GM19452 (cell line): Measurements from ENCODE around the gene TTC19.
A peak's percentile ranks its signal among the peaks of the same experiment; 100 is the strongest.
"Not testable (repeated sequence)": the region's sequence is repeated elsewhere in the genome, so short reads cannot be mapped to it uniquely, and the experiment has no call there.

ENCODE experiments used
- ATAC-seq: cut with Tn5 transposase; IDR thresholded peaks from one replicate; pipeline ENCODE4 v1.9.1; 2021; ENCODE audit not compliant: unreplicated experiment

TTC19 gene

GRCh38 chr17:15972497-15972951 is 27.1 kb upstream of the TTC19 start:
- ATAC-seq = no peak

DNA sequence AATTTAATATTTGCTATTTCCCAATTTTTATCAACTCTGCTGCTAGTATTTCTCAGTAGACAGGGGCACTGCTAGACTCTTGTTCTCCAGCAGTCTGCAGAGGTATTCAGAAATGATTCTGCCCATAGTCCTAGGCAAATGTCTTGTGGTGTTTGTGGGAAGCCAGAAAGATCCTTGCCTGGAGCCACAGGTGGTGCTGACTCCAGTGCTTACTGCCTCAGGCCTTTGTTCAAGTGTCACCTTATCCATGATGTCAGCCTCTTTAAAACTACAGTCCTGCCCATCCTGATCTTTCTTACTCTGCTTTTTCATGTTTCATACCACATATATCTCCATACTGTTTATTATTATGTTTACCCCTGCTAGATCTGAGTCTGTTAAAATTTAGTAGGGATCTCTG is 26.6 kb upstream of the TTC19 start:
- no peak for ATAC-seq

- no peak for ATAC-seq
These were observed 25.8 kb upstream of the TTC19 start for GRCh38 chr17:15973834-15974233.

GRCh38 chr17:15977894-15978293 is 21.7 kb upstream of the TTC19 start:
- ATAC-seq = no peak

GRCh38 chr17:15978606-15979005 is 21.0 kb upstream of the TTC19 start:
- ATAC-seq = no peak

DNA sequence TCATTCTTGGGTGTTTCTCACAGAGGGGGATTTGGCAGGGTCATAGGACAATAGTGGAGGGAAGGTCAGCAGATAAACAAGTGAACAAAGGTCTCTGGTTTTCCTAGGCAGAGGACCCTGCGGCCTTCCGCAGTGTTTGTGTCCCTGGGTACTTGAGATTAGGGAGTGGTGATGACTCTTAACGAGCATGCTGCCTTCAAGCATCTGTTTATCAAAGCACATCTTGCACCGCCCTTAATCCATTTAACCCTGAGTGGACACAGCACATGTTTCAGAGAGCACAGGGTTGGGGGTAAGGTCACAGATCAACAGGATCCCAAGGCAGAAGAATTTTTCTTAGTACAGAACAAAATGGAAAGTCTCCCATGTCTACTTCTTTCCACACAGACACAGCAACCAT is 20.6 kb upstream of the TTC19 start:
- ATAC-seq = not testable (repeated sequence)

DNA sequence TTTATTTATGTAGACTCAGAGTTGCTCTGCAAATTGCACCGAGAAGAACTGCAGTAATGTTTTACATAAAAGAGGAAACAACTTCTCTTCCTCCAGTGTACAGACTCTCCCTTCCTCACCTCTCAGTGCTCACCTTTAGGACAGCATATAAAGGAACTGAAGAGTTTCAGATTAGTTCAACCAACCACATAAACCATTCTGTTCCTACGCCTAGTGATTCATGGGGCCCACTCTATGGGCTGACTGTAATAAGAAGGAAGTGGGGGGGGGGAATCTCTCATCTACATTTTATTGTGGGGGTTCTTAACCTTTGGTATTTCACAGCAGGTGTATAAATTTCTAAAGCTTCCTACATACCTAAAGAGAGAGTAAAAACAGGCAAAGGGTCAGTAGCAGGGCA is 18.4 kb upstream of the TTC19 start:
- peak; percentile 89 for ATAC-seq

DNA sequence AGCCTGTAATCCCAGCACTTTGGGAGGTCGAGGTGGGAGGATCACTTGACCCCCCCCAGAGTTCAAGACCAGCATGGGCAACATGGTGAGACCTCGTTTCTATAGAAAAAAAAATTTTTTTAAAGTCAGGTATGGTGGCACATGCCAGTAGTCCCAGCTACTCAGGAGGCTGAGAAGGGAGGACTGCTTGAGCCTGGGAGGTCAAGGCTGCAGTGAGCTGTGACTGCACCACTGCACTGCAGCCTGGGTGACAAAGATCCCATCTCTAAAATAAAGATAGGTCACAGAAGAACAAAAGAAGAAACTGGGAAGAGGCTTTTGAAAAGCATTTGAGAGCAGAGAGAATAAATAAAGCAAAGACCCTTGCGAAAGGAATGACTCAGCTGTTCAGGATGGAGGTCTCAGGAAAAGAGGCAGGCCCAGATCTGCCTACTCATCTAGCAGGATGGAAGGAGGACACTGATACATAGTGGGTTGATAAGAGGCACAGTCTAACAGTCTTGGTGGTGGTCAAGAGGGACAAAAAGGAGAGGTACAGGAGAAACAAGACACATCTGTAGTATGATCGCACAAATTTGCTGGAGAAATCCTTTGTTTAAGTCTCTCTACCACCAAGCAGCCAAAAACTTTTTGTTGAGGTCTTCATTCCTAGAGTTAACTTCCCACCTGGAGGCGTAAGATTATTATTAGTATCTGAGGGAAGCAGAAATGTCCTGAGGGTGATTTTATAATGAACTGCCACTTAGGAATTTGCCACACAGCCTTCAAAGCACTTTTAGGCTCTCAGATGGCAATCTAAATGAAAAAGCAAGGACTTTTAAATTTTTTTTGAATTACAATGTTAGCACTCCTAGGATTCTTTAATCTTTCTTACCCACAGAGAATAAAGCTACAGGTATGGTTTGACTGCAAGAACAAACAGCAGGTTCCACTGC is 17.7 kb upstream of the TTC19 start:
- ATAC-seq = no peak

- no peak for ATAC-seq
These were observed 3.3 kb upstream of the TTC19 start for GRCh38 chr17:15996322-15996721.

DNA sequence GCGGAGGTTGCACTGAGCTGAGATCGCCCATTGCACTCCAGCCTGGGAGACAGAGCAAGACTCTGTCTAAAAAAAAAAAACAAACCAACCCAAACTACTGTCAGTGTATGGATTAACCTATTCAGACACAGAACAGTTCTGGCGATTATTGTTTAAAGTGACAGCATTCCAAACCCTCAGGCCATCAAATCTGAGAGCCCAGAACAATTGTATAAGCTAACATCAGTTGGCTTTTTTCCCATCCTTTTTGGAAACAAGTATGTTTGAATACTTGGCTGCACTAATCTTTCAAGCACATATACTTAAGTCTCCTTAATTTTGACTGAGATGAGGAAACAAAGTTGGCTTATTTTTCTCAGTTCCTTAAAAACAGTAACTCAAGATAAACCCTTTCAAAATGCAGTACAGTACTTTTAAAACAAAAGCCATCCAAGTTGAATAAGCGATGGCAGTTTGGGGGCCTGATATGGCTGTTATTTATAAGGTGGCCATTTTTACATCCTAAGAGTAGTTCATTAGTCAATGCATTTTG is 1.5 kb upstream of the TTC19 start:
- ATAC-seq = no peak

DNA sequence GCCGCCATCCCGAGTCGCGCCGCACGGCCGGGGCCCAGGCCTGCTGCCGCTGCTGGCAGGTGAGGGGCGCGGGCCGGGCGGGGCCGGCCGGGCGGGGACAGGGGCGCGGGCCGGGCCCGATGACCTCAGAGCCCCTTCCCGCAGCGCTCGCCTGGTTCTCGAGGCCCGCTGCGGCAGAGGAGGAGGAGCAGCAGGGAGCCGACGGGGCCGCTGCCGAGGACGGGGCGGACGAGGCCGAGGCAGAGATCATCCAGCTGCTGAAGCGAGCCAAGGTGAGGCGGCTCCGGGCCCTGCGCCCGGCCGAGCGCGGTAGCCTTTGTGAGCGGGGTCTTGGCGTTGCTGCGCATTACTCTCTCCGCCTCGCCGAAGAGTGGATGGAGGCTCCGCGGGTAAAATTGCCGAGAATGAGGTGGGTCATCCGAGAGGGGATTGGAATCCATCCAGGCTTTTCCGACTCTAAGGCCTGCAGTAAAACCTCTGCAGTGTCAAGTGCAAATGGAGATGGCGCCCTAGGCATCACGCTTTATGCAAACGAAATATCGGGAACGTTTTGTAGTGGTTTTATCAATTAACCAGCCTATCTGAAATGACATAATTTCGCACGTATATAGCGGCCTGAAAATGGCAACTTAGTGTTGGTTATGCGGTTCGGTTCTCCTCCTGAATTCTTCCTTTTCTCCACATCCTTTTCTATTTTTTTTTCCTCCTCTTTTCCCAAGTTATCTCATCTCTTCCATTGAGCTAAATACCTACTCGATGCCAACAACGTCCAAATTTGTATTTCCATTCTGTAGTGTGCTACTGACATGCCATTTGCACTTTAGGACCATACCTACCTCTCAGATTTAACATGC is 577 bp downstream of the TTC19 start:
- no peak for ATAC-seq

GRCh38 chr17:16001226-16001897 is 1.7 kb downstream of the TTC19 start:
- no peak for ATAC-seq

DNA sequence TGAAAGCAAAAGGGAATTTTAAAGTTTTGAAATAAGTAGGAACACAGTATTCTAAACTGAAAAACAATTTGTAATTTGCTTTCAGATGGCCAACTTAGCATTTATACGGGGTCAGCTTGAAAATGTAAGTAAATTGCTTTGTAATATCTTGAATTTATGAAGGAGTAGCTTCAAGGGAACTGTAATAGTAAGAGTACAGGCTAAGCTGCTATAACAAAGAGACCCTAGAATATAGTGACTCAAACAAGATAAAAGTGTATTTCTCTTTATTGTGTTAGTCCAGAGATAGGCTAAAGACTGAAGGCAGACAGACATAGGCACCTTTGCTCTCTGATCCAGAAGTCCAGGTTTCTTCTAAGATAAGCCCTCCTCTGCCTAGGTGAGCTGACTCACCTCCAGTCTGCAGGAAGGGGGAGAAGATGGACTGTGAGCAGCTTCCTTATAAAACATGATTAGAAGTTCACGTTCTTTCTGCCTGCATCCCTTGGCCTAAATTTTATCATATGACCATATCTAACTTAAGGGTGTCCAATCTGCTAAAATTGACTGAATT is 3.2 kb downstream of the TTC19 start:
- no peak for ATAC-seq

GRCh38 chr17:16003841-16004240 is 4.2 kb downstream of the TTC19 start:
- no peak for ATAC-seq

- no peak for ATAC-seq
These were observed 6.0 kb downstream of the TTC19 start for GRCh38 chr17:16005636-16006035.

- no peak for ATAC-seq
These were observed 7.8 kb downstream of the TTC19 start for GRCh38 chr17:16007439-16007838.

DNA sequence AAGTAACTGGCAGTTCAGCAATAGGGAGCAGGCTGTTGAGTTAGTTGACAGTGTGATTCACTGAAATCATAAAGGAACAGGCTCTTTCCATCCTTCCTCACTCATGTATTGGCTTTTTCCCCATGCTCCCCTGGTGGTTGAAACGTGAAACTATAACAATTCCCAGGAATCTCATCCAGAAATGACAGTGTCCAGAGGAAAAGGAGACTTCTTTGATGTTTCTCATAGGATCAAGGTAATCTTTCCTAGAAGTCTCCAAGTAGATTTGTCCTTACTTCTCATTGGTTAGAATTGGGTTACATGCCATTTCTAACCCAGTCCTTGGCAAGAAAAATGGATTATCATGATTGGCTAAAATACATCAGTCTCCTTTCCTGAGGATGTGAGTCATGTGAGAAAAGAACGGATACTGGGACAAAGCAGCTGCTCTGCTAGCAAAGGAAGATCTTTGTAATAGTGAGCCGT is 14.4 kb downstream of the TTC19 start:
- ATAC-seq = no peak

DNA sequence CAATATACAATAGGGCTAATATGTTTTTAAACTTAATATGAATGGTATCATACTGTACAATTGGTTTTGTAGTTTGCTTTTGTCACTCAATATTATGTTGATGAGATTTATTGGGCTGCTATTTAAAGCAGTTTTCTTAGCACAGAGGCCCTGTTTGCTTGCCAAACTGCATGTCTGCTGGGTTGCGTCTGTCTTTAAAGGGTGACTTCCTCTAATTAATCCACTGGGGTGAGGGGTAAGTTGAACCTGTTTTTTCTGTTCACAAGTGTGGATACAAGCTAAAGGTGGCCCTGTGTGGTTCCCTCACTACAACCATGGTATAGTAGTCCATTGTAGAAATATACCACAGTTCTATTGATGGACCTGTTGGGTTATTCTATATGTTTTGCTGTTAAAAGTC is 19.7 kb downstream of the TTC19 start:
- ATAC-seq = no peak

GRCh38 chr17:16023881-16024280 is 24.3 kb downstream of the TTC19 start:
- no peak for ATAC-seq

GRCh38 chr17:16025202-16025601 is 25.6 kb downstream of the TTC19 start:
- no peak for ATAC-seq

DNA sequence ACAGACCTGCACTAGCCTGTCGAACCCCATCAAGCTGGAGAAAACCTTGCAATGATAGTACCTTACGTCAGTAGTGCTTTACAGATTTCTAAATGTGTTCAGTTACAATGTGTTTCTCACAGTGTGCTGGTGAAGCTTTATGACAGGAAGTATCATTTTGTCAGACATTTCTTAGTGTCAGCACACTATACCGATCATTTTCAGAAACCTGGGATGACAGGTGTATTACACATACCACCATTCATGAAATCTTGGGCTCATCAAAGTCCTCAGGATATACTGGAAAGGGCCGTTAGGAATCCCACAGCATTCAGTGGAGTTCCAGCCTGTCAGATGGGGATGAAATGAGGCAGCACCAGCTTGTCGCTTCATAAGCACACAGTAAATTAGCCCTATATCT is 27.3 kb downstream of the TTC19 start:
- ATAC-seq = no peak
